ENCODE data around the gene TGFBR3L.

- TF ChIP-seq CTCF (IDR thresholded peaks at IDR 0.05) (no peak), EP300 (IDR thresholded peaks at IDR 0.05) (no peak), POLR2A (IDR thresholded peaks at IDR 0.05) (no peak)
Observed at GRCh38 chr19:7900931-7901330, 13.7 kb upstream of the TGFBR3L start.

Data from ovary (tissue), 3 donors.